PC-9 (cell line): Measurements from ENCODE around the gene PPA1. TPM values are rescaled to one million over a fixed set of nuclear protein-coding genes. Genes with fewer than 3 reads are reported as not detected.

Experiments
- BruUV-seq: library from RNA; stranded (reverse); fragments of 400-500 nt; replicated peaks from 2 replicates; lab custom pipeline; 2021; lab: Mats Ljungman, UMichigan
- CTCF ChIA-PET: fragments of 300-600 bp; sonication (Branson Sonifier 250); formaldehyde crosslinking; loops from one replicate; lab custom pipeline; 2022; ENCODE audit warnings: antibody characterized with exemption; lab: Charles Lee
- POLR2A ChIA-PET: fragments of 300-600 bp; sonication (Branson Sonifier 250); formaldehyde crosslinking; loops from one replicate; lab custom pipeline; 2022; ENCODE audit warnings: antibody characterized with exemption; ENCODE audit not compliant: unreplicated experiment; lab: Charles Lee
- DNase-seq, 2 experiments: peaks; one replicate each; pipeline versions ENCODE4 v3.0.0 to v3.0.0-alpha.2; 2015 to 2022; ENCODE audit warnings: mixed read lengths in 1 of 2
- H2AFZ ChIP-seq: fragments of 200-600 bp; sonication (generic); 2 replicates; pipeline ENCODE4 v1.8.1; 2017; ENCODE audit warnings: antibody characterized with exemption
- H3F3A ChIP-seq: fragments of 200-600 bp; sonication (generic); 2 replicates; pipeline ENCODE4 v1.8.1; 2017; ENCODE audit warnings: antibody characterized with exemption, mild to moderate bottlenecking, low read depth; ENCODE audit not compliant: insufficient read depth
- H3K27ac ChIP-seq: fragments of 200-600 bp; sonication (generic); 2 replicates; pipeline ENCODE4 v1.6.1; 2016; ENCODE audit warnings: mixed run types
- H3K27me3 ChIP-seq: fragments of 200-600 bp; sonication (generic); 2 replicates; pipeline ENCODE4 v1.6.1; 2016; ENCODE audit warnings: low read depth, mixed run types; ENCODE audit not compliant: insufficient read depth
- H3K36me3 ChIP-seq: fragments of 200-600 bp; sonication (generic); 2 replicates; pipeline ENCODE4 v1.6.1; 2016; ENCODE audit warnings: low read depth, mixed run types
- H3K4me1 ChIP-seq: fragments of 200-600 bp; sonication (generic); replicated peaks from 2 replicates; pipeline ENCODE4 v1.6.1; 2016; ENCODE audit warnings: mixed run types; ENCODE audit not compliant: insufficient read depth
- H3K4me2 ChIP-seq: fragments of 200-600 bp; sonication (generic); 2 replicates; pipeline ENCODE4 v1.6.1; 2017; ENCODE audit warnings: mixed run types
- H3K4me3 ChIP-seq: fragments of 200-600 bp; sonication (generic); 2 replicates; pipeline ENCODE4 v1.6.1; 2016; ENCODE audit warnings: mixed run types
- H3K79me2 ChIP-seq: fragments of 200-600 bp; sonication (generic); 2 replicates; pipeline ENCODE4 v1.6.1; 2017; ENCODE audit warnings: low read depth, mixed run types
- H3K9me2 ChIP-seq: fragments of 200-600 bp; sonication (generic); 2 replicates; pipeline ENCODE4 v1.8.1; 2017; ENCODE audit warnings: mild to moderate bottlenecking; ENCODE audit not compliant: insufficient read depth
- H3K9me3 ChIP-seq: fragments of 200-600 bp; sonication (generic); 2 replicates; pipeline ENCODE4 v1.8.1; 2016; ENCODE audit warnings: low read depth; ENCODE audit not compliant: insufficient read depth
- H4K20me1 ChIP-seq: fragments of 200-600 bp; sonication (generic); 2 replicates; pipeline ENCODE4 v1.8.1; 2017; ENCODE audit not compliant: insufficient read depth
- EZH2 ChIP-seq: fragments of 200-600 bp; sonication (generic); IDR thresholded peaks from 2 replicates; pipeline ENCODE4 v1.8.0; 2017; ENCODE audit warnings: antibody characterized with exemption, low read depth
- intact Hi-C: fragments of 100-400 bp; cut with micrococcal nuclease; formaldehyde crosslinking; loops from one replicate; pipeline ENCODE4 v1.10.0; 2022; ENCODE audit not compliant: unreplicated experiment
- total RNA-seq: library from RNA; stranded (reverse); gene quantifications from 2 replicates; pipeline ENCODE4 v1.2.3, GENCODE V29; 2021
- TF ChIP-seq, protein P1 (sequence below): fragments of 200-600 bp; sonication (generic); conservative IDR thresholded peaks from 2 replicates; pipeline ENCODE4 v1.6.1; 2017; ENCODE audit warnings: mixed run types, antibody characterized with exemption, mild to moderate bottlenecking, moderate library complexity

Gene PPA1
- total RNA-seq, 1 experiment from 2014 or later = 236 TPM

DNA sequence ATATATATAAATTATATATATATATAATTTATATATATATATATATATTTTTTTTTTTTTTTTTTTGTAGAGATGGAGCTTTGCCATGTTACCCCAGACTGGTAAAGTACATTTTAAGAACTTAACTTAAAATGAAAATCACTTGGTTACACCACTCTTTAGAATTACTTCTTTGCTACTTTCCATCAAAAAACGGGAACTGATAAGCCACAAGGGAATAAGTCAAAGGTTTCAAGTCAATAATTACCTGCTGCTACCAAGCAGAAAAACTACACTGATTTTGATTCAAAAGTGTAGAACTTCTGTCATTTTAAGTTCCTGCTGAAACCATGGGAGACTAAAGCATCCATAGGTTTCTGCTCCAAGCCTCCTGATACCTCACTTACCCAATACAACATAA, 12.2 kb downstream of the PPA1 start:
- no peak overlapping the region for H2AFZ ChIP-seq
- H3K27ac ChIP-seq = peak overlapping the region; percentile 78
- no peaks in the 10 kb centered on the region for H3K9me3 ChIP-seq
- DNase-seq = no peak
- H3K4me1 ChIP-seq = peaks cover 35% of the 10 kb centered on the region
- peaks cover 59% of the 10 kb centered on the region for H3K79me2 ChIP-seq
- intact Hi-C loops = loop anchor here (1.0 to 10.0 kb wide), 5 partner anchors 127 to 664 kb away; partner anchors contain the start of gene PCBD1
- peaks cover 83% of the 10 kb centered on the region for H3F3A ChIP-seq
- no TSS peak for BruUV-seq
- TF ChIP-seq, protein P1, sequence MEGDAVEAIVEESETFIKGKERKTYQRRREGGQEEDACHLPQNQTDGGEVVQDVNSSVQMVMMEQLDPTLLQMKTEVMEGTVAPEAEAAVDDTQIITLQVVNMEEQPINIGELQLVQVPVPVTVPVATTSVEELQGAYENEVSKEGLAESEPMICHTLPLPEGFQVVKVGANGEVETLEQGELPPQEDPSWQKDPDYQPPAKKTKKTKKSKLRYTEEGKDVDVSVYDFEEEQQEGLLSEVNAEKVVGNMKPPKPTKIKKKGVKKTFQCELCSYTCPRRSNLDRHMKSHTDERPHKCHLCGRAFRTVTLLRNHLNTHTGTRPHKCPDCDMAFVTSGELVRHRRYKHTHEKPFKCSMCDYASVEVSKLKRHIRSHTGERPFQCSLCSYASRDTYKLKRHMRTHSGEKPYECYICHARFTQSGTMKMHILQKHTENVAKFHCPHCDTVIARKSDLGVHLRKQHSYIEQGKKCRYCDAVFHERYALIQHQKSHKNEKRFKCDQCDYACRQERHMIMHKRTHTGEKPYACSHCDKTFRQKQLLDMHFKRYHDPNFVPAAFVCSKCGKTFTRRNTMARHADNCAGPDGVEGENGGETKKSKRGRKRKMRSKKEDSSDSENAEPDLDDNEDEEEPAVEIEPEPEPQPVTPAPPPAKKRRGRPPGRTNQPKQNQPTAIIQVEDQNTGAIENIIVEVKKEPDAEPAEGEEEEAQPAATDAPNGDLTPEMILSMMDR = no peak
- TF ChIP-seq EZH2 = no peak
- H3K36me3 ChIP-seq = peaks cover 22% of the 10 kb centered on the region
- ChIA-PET CTCF (interaction anchor here (0.6 to 3.4 kb wide), 15 partner anchors 11 to 1060 kb away, joined by 3 to 85 read pairs (median 5); partner anchors contain the start of gene TYSND1), POLR2A (interaction anchor here (0.5 to 1.0 kb wide), 3 partner anchors 143 to 702 kb away, joined by 5 to 14 read pairs (median 7); no protein-coding TSS in a partner anchor)
- no peaks in the 10 kb centered on the region for H3K27me3 ChIP-seq
- no peak overlapping the region; the same call in 1 of the 2 replicates for H3K4me3 ChIP-seq
- peaks cover 3% of the 10 kb centered on the region for H4K20me1 ChIP-seq
- H3K9me2 ChIP-seq = no peaks in the 10 kb centered on the region
- peak overlapping the region; percentile 61 for H3K4me2 ChIP-seq

DNA sequence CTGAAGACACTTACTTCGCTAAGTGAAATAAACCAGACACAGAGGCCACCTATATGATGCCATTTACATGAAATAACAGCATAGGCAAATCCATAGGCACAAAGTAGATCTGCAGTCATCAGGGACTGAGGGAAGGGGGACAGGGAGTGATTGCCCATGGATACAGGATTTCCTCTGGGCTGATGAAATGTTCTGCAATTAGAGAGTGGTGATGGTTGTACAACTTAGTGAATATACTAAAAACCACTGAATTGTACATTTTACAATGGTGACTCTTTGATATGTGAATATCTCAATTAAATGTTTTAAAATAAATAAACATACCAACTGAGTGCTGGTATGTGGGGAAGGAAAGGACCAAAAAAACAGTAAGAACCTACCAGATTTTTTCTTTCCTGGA, 20.4 kb downstream of the PPA1 start:
- no peaks in the 10 kb centered on the region for H4K20me1 ChIP-seq
- no peak overlapping the region; the same call in 1 of the 2 replicates for H3K27ac ChIP-seq
- peaks cover 77% of the 10 kb centered on the region for H3K36me3 ChIP-seq
- no peak overlapping the region for H2AFZ ChIP-seq
- ChIA-PET CTCF (interaction anchor here (0.6 kb wide), 1 partner anchor 198 kb away, joined by 5 read pairs; no protein-coding TSS in a partner anchor), POLR2A (no interaction called here)
- no TSS peak for BruUV-seq
- H3K9me2 ChIP-seq = no peaks in the 10 kb centered on the region
- H3K9me3 ChIP-seq = no peaks in the 10 kb centered on the region
- H3K27me3 ChIP-seq = no peaks in the 10 kb centered on the region
- no peak overlapping the region for H3K4me3 ChIP-seq
- H3F3A ChIP-seq = peaks cover 30% of the 10 kb centered on the region
- intact Hi-C loops = no loop called here
- no peaks in the 10 kb centered on the region for H3K4me1 ChIP-seq
- DNase-seq = no peak
- H3K79me2 ChIP-seq = peaks cover 16% of the 10 kb centered on the region; the same call in 1 of the 2 replicates
- no peak overlapping the region for H3K4me2 ChIP-seq
- no peak for TF ChIP-seq EZH2
- TF ChIP-seq, protein P1 = no peak

DNA sequence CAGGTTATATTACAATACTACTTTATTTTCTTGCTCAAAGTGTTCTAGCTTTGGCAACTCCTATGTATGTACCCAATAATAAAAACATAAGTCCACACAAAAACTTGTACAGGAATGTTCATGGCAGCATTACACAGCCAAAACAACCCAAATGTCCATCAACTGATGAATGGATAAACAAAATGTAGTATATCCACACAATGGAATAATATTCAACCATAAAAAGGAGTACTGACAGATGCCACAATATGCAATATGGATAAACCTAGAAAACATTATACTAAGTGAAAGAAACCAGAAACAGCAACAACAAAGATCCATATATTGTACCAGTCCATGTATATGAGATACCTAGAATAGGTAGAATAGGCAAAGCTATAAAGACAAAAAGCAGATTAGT, 21.0 kb downstream of the PPA1 start:
- 0 out of 2 replicates have a peak, but pooled peaks cover 12% of the 10 kb centered on the region for H3K79me2 ChIP-seq
- H3K36me3 ChIP-seq = peaks cover 76% of the 10 kb centered on the region
- TF ChIP-seq, protein P1 = no peak
- TF ChIP-seq EZH2 = no peak
- H3K4me3 ChIP-seq = no peak overlapping the region
- H3K9me2 ChIP-seq = no peaks in the 10 kb centered on the region
- no peak overlapping the region for H3K4me2 ChIP-seq
- ChIA-PET CTCF (interaction anchor here (0.6 kb wide), 1 partner anchor 199 kb away, joined by 5 read pairs; no protein-coding TSS in a partner anchor), POLR2A (no interaction called here)
- H3F3A ChIP-seq = peaks cover 27% of the 10 kb centered on the region
- H3K9me3 ChIP-seq = no peaks in the 10 kb centered on the region
- H2AFZ ChIP-seq = no peak overlapping the region
- no peak for DNase-seq
- no peak overlapping the region for H3K27ac ChIP-seq
- no peaks in the 10 kb centered on the region for H4K20me1 ChIP-seq
- no TSS peak for BruUV-seq
- intact Hi-C loops = no loop called here
- no peaks in the 10 kb centered on the region for H3K27me3 ChIP-seq
- no peaks in the 10 kb centered on the region for H3K4me1 ChIP-seq
